K562 (cell line): Measurements from ENCODE around the gene DLGAP1. TPM values are rescaled to one million over a fixed set of nuclear protein-coding genes. Genes with fewer than 3 reads are reported as not detected.

Experiments used
- BRD4 ChIP-seq: fragments of 200-600 bp; sonication (generic); IDR thresholded peaks from 2 replicates; pipeline ENCODE4 v1.6.1; 2017; ENCODE audit warnings: inconsistent platforms
- ETV6 ChIP-seq, 3 experiments: fragments of 150-350 bp in 1 of 3; sonication (generic) in 1 of 3; formaldehyde crosslinking in 1 of 3; IDR thresholded peaks; 2 replicates each; pipeline versions ENCODE4 v1.6.1 to v1.8.0; 2014 to 2022; ENCODE audit warnings: borderline replicate concordance in 2 of 3, low read depth in 2 of 3, antibody characterized with exemption in 1 of 3, low read length in 1 of 3, mild to moderate bottlenecking in 1 of 3, missing genetic modification reagents in 1 of 3
- HNRNPK ChIP-seq: fragments of 200-400 bp; formaldehyde crosslinking; IDR thresholded peaks from one replicate; pipeline ENCODE4 v1.6.1; 2018; ENCODE audit warnings: mild to moderate bottlenecking, low read depth, low read length; ENCODE audit not compliant: poor library complexity, severe bottlenecking
- IRF2 ChIP-seq: sonication (generic); formaldehyde crosslinking; IDR thresholded peaks from 2 replicates; pipeline ENCODE4 v1.8.1; 2022; ENCODE audit warnings: mild to moderate bottlenecking, missing genetic modification reagents
- MTA2 ChIP-seq: fragments of 450-650 bp; IDR thresholded peaks from 2 replicates; pipeline ENCODE4 v1.6.1; 2016; ENCODE audit warnings: low read depth
- NCOR1 ChIP-seq: fragments of 450-650 bp; IDR thresholded peaks from 2 replicates; pipeline ENCODE4 v1.6.1; 2016; ENCODE audit warnings: mild to moderate bottlenecking, moderate library complexity
- PCBP1 ChIP-seq: fragments of 200-400 bp; formaldehyde crosslinking; IDR thresholded peaks from 2 replicates; pipeline ENCODE4 v1.6.1; 2018; ENCODE audit warnings: mild to moderate bottlenecking, low read depth, low read length; ENCODE audit not compliant: poor library complexity, severe bottlenecking
- SAFB ChIP-seq: fragments of 200-400 bp; formaldehyde crosslinking; IDR thresholded peaks from 2 replicates; pipeline ENCODE4 v1.6.1; 2017; ENCODE audit warnings: low read depth, low read length, borderline replicate concordance
- SETDB1 ChIP-seq: IDR thresholded peaks from one replicate; pipeline ENCODE4 v1.6.1; 2012; ENCODE audit warnings: low read length, control low read depth, inconsistent platforms
- U2AF1 ChIP-seq: fragments of 200-400 bp; formaldehyde crosslinking; optimal IDR thresholded peaks from 2 replicates; pipeline ENCODE3; 2017; ENCODE audit warnings: mild to moderate bottlenecking, low read depth, low read length, moderate library complexity
- WHSC1 ChIP-seq: IDR thresholded peaks from one replicate; pipeline ENCODE4 v1.6.1; 2012; ENCODE audit warnings: low read length, control low read depth, inconsistent platforms
- ZC3H8 ChIP-seq: fragments of 450-650 bp; IDR thresholded peaks from 2 replicates; pipeline ENCODE4 v1.6.1; 2017
- ZNF224 ChIP-seq: sonication (generic); formaldehyde crosslinking; IDR thresholded peaks from 2 replicates; pipeline ENCODE4 v1.8.0; 2022; ENCODE audit warnings: mild to moderate bottlenecking, missing genetic modification reagents
- ZNF717 ChIP-seq: fragments of 250-450 bp; sonication (Bioruptor Pico); IDR thresholded peaks from 2 replicates; pipeline ENCODE4 v1.5.0; 2021
- polyA plus RNA-seq, 8 experiments: library from polyadenylated mRNA; depleted of rRNA in 4 of 8; stranded (reverse) in 5 of 8; unstranded in 3 of 8; fragments of >200 nt; fragmentation: Nextera tagmentation in 2 of 8; fragmentation: Illumina TruSeq in 1 of 8; extraction: Ambion mirVana in 2 of 8; extraction: Trizol in 1 of 8; gene quantifications; 2 replicates each; pipeline versions ENCODE4 v1.2.1 to v1.2.3, GENCODE V29; 2011 to 2014; ENCODE audit warnings: inconsistent platforms in 1 of 8, missing spikeins in 1 of 8
- total RNA-seq, 7 experiments: library from RNA; depleted of rRNA in 6 of 7; stranded (reverse); fragments of >200 nt in 6 of 7; fragmentation: Illumina TruSeq in 2 of 7; extraction: Trizol in 2 of 7; gene quantifications; 2 replicates each; pipeline versions ENCODE4 v1.2.1 to v1.2.3, GENCODE V29; 2011 to 2021; ENCODE audit warnings: low replicate concordance in 1 of 7
- TF ChIP-seq, protein P1 (sequence below): fragments of 250-450 bp; sonication (Bioruptor Pico); IDR thresholded peaks from 2 replicates; pipeline ENCODE4 v1.8.0; 2022; ENCODE audit warnings: moderate library complexity, mild to moderate bottlenecking, inconsistent platforms
- TF ChIP-seq, protein P2 (sequence below): sonication (generic); formaldehyde crosslinking; IDR thresholded peaks from 2 replicates; pipeline ENCODE4 v1.8.1; 2023; ENCODE audit warnings: mild to moderate bottlenecking, missing genetic modification reagents
- TF ChIP-seq, protein P3 (sequence below), 2 experiments: fragments of 450-650 bp in 1 of 2; IDR thresholded peaks; 2 replicates each; pipeline ENCODE4 v1.6.1; 2011 to 2017; ENCODE audit warnings: low read depth in 2 of 2, antibody characterized with exemption in 1 of 2, borderline replicate concordance in 1 of 2, low read length in 1 of 2, mild to moderate bottlenecking in 1 of 2, mixed read lengths in 1 of 2; ENCODE audit not compliant: control insufficient read depth in 1 of 2
- TF ChIP-seq, protein P4 (sequence below): fragments of 250-450 bp; sonication (Bioruptor Pico); IDR thresholded peaks from 2 replicates; pipeline ENCODE4 v1.5.0; 2021; ENCODE audit warnings: mild to moderate bottlenecking, borderline replicate concordance
- TF ChIP-seq, protein P5 (sequence below): fragments of 450-650 bp; formaldehyde crosslinking; IDR thresholded peaks from 2 replicates; pipeline ENCODE4 v1.4.0; 2022; ENCODE audit warnings: missing genetic modification characterization

DLGAP1 gene
- total and polyA plus RNA-seq, 9 of the 15 experiments (the other 6 are each of a cell fraction or from before 2014, with no cell fraction given) = 0.04 to 0.22 (median 0.08) TPM

DNA sequence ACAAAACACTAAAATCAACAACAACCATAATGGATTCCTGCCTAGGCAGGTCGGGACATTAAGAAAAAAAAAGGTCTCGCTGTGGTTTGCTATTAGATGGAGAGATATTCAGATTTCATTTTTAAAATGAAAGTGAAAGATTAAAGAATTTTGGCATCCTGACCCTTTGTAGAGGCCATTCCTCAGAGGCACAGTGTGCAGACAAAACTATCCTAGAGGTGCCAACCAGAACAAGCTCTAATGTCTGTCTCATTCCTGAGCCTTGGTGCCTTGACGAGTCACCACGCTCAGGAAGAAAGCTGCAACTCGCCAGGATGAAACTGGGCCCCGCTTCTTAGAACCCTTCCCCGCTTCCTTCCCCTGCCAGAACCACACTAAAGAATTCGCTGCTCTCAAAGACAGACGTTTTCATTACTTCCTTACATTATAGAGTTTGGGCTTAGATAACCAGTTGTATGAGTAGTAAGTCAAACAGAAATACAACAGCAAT, 849.1 kb downstream of the DLGAP1 start (continued):
- TF ChIP-seq NCOR1 = no peak
- TF ChIP-seq BRD4 = peak; percentile 90; the same call in 1 of the 2 replicates
- no peak for TF ChIP-seq ZNF224
- no peak for TF ChIP-seq SETDB1
- TF ChIP-seq, protein P1, sequence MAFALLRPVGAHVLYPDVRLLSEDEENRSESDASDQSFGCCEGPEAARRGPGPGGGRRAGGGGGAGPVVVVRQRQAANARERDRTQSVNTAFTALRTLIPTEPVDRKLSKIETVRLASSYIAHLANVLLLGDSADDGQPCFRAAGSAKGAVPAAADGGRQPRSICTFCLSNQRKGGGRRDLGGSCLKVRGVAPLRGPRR (CRISPR knock-in tag) = no peak
- no peak for TF ChIP-seq HNRNPK
- no peak for TF ChIP-seq MTA2
- no peak for TF ChIP-seq WHSC1
- TF ChIP-seq, protein P2, sequence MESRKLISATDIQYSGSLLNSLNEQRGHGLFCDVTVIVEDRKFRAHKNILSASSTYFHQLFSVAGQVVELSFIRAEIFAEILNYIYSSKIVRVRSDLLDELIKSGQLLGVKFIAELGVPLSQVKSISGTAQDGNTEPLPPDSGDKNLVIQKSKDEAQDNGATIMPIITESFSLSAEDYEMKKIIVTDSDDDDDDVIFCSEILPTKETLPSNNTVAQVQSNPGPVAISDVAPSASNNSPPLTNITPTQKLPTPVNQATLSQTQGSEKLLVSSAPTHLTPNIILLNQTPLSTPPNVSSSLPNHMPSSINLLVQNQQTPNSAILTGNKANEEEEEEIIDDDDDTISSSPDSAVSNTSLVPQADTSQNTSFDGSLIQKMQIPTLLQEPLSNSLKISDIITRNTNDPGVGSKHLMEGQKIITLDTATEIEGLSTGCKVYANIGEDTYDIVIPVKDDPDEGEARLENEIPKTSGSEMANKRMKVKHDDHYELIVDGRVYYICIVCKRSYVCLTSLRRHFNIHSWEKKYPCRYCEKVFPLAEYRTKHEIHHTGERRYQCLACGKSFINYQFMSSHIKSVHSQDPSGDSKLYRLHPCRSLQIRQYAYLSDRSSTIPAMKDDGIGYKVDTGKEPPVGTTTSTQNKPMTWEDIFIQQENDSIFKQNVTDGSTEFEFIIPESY = no peak
- TF ChIP-seq IRF2 = no peak
- no peak for TF ChIP-seq ETV6 (IDR thresholded peaks at IDR 0.05; ENCODE audit: borderline replicate concordance in 1 of 2, low read depth in 2 of 2, low read length in 1 of 2)
- TF ChIP-seq ETV6 (CRISPR knock-in tag; IDR thresholded peaks at IDR 0.05; ENCODE audit: borderline replicate concordance) = no peak
- TF ChIP-seq ZNF717 (CRISPR knock-in tag) = no peak
- TF ChIP-seq, protein P3, sequence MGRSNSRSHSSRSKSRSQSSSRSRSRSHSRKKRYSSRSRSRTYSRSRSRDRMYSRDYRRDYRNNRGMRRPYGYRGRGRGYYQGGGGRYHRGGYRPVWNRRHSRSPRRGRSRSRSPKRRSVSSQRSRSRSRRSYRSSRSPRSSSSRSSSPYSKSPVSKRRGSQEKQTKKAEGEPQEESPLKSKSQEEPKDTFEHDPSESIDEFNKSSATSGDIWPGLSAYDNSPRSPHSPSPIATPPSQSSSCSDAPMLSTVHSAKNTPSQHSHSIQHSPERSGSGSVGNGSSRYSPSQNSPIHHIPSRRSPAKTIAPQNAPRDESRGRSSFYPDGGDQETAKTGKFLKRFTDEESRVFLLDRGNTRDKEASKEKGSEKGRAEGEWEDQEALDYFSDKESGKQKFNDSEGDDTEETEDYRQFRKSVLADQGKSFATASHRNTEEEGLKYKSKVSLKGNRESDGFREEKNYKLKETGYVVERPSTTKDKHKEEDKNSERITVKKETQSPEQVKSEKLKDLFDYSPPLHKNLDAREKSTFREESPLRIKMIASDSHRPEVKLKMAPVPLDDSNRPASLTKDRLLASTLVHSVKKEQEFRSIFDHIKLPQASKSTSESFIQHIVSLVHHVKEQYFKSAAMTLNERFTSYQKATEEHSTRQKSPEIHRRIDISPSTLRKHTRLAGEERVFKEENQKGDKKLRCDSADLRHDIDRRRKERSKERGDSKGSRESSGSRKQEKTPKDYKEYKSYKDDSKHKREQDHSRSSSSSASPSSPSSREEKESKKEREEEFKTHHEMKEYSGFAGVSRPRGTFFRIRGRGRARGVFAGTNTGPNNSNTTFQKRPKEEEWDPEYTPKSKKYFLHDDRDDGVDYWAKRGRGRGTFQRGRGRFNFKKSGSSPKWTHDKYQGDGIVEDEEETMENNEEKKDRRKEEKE (IDR thresholded peaks at IDR 0.05; ENCODE audit: borderline replicate concordance in 1 of 2, control insufficient read depth in 1 of 2, low read depth in 2 of 2, low read length in 1 of 2) = 0 out of 4 replicates have a peak, but pooled peaks of 1 of the 2 experiments have one; percentile 9
- TF ChIP-seq, protein P4, sequence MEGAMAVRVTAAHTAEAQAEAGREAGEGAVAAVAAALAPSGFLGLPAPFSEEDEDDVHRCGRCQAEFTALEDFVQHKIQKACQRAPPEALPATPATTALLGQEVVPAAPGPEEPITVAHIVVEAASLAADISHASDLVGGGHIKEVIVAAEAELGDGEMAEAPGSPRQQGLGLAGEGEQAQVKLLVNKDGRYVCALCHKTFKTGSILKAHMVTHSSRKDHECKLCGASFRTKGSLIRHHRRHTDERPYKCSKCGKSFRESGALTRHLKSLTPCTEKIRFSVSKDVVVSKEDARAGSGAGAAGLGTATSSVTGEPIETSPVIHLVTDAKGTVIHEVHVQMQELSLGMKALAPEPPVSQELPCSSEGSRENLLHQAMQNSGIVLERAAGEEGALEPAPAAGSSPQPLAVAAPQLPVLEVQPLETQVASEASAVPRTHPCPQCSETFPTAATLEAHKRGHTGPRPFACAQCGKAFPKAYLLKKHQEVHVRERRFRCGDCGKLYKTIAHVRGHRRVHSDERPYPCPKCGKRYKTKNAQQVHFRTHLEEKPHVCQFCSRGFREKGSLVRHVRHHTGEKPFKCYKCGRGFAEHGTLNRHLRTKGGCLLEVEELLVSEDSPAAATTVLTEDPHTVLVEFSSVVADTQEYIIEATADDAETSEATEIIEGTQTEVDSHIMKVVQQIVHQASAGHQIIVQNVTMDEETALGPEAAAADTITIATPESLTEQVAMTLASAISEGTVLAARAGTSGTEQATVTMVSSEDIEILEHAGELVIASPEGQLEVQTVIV (CRISPR knock-in tag) = no peak
- TF ChIP-seq, protein P5, sequence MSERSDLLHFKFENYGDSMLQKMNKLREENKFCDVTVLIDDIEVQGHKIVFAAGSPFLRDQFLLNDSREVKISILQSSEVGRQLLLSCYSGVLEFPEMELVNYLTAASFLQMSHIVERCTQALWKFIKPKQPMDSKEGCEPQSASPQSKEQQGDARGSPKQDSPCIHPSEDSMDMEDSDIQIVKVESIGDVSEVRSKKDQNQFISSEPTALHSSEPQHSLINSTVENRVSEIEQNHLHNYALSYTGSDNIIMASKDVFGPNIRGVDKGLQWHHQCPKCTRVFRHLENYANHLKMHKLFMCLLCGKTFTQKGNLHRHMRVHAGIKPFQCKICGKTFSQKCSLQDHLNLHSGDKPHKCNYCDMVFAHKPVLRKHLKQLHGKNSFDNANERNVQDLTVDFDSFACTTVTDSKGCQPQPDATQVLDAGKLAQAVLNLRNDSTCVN (CRISPR knock-in tag) = no peak
- TF ChIP-seq U2AF1 = no peak
- TF ChIP-seq PCBP1 = no peak
- no peak for TF ChIP-seq ZC3H8
- TF ChIP-seq SAFB = no peak
